ENCODE data around the gene NEDD4. TPM values are rescaled to one million over a fixed set of nuclear protein-coding genes. Genes with fewer than 3 reads are reported as not detected.

Gene NEDD4
- total and polyA plus RNA-seq, 10 of the 15 experiments (the other 5 are each of a cell fraction or from before 2014, with no cell fraction given), result 1.3 to 7.7 (median 4.4) TPM

GRCh38 chr15:55859681-55860080 is 133.7 kb downstream of the NEDD4 start (continued):
- TF ChIP-seq FOXM1 (IDR thresholded peaks at IDR 0.05; ENCODE audit: low read depth, low read length), result no peak

DNA sequence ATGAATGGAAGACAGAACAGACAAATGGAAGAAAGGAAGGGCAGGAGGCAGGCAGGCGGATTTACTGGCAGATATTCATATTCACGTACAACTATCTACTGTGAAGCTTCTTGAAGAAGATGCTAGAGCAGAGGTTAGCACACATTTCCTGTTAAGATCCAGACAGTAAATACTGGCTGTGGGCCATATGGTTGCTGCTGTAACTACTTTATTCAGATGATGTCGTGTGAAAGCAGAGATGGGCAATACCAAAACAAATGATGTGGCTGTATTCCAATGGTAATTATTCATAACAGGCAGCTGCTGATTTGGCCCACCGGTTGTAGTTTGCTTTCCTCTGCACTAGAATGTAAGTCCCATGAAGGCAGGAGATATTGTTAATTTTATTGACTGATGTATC is 134.8 kb downstream of the NEDD4 start:
- intact Hi-C loops (cut with micrococcal nuclease; ENCODE audit: unreplicated experiment) (no loop called here), in situ Hi-C loops (cut with MboI) (no loop called here)
- Histone ChIP-seq H3K9ac (ENCODE audit: control insufficient read depth, insufficient read depth, low read length) (no peak overlapping the region), H3K27ac (ENCODE audit: control insufficient read depth, insufficient read depth) (no peak overlapping the region), H3K4me1 (ENCODE audit: control insufficient read depth, insufficient read depth, low read length) (no peaks in the 10 kb centered on the region), H3K27me3 (replicated peaks in 1 of 2; ENCODE audit: control insufficient read depth in 2 of 2, insufficient read depth in 2 of 2, low read length in 1 of 2) (no peaks in the 10 kb centered on the region), H3K36me3 (ENCODE audit: control insufficient read depth in 2 of 2, insufficient read depth in 2 of 2, low read length in 1 of 2) (peaks cover 0 to 4% of the 10 kb centered on the region in 2 experiments; a peak in 1 of 4 replicates), H2AFZ (ENCODE audit: control insufficient read depth, low read depth, low read length) (no peak overlapping the region), H3K4me3 (no peak overlapping the region), H3K79me2 (ENCODE audit: control insufficient read depth, insufficient read depth, low read length) (no peaks in the 10 kb centered on the region), H4K20me1 (ENCODE audit: control insufficient read depth, insufficient read depth) (no peaks in the 10 kb centered on the region), H3K4me2 (ENCODE audit: control insufficient read depth, insufficient read depth) (no peak overlapping the region), H3K9me3 (replicated peaks; ENCODE audit: control insufficient read depth, insufficient read depth, low read length) (no peaks in the 10 kb centered on the region)
- ChIA-PET SMC1A (ENCODE audit: uncharacterized antibody, unreplicated experiment) (no interaction called here), CTCF (no interaction called here), RAD21 (ENCODE audit: unreplicated experiment) (no interaction called here), POLR2A (no interaction called here)
- DNase-seq (ENCODE audit: low read depth, low spot score) (no peak), FAIRE-seq (no peak), ATAC-seq (no peak)
- TF ChIP-seq, protein P1, sequence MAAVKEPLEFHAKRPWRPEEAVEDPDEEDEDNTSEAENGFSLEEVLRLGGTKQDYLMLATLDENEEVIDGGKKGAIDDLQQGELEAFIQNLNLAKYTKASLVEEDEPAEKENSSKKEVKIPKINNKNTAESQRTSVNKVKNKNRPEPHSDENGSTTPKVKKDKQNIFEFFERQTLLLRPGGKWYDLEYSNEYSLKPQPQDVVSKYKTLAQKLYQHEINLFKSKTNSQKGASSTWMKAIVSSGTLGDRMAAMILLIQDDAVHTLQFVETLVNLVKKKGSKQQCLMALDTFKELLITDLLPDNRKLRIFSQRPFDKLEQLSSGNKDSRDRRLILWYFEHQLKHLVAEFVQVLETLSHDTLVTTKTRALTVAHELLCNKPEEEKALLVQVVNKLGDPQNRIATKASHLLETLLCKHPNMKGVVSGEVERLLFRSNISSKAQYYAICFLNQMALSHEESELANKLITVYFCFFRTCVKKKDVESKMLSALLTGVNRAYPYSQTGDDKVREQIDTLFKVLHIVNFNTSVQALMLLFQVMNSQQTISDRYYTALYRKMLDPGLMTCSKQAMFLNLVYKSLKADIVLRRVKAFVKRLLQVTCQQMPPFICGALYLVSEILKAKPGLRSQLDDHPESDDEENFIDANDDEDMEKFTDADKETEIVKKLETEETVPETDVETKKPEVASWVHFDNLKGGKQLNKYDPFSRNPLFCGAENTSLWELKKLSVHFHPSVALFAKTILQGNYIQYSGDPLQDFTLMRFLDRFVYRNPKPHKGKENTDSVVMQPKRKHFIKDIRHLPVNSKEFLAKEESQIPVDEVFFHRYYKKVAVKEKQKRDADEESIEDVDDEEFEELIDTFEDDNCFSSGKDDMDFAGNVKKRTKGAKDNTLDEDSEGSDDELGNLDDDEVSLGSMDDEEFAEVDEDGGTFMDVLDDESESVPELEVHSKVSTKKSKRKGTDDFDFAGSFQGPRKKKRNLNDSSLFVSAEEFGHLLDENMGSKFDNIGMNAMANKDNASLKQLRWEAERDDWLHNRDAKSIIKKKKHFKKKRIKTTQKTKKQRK (IDR thresholded peaks at IDR 0.05; ENCODE audit: low read depth, low read length), result no peak
- TF ChIP-seq HSF1 (IDR thresholded peaks at IDR 0.05; ENCODE audit: low read depth, low read length) (no peak), MXI1 (IDR thresholded peaks at IDR 0.05; ENCODE audit: low read depth, low read length) (no peak), PAX8 (IDR thresholded peaks at IDR 0.05) (no peak), STAT1 (conservative IDR thresholded peaks at IDR 0.05) (no peak), EP300 (IDR thresholded peaks at IDR 0.05; ENCODE audit: borderline replicate concordance in 1 of 2, control insufficient read depth in 1 of 2, low read depth in 2 of 2, low read length in 2 of 2) (no peak), MTA2 (IDR thresholded peaks at IDR 0.05; ENCODE audit: low read depth) (no peak), FOS (IDR thresholded peaks at IDR 0.05; ENCODE audit: borderline replicate concordance, extremely low read depth, insufficient read length) (no peak), HDGF (IDR thresholded peaks at IDR 0.05) (no peak), E2F4 (IDR thresholded peaks at IDR 0.05; ENCODE audit: low read depth, low read length) (no peak), ZZZ3 (IDR thresholded peaks at IDR 0.05; ENCODE audit: control insufficient read depth, insufficient read length, low read depth) (no peak), ASH2L (IDR thresholded peaks at IDR 0.05; ENCODE audit: borderline replicate concordance, low read depth) (no peak), ATF7 (IDR thresholded peaks at IDR 0.05; ENCODE audit: low read depth) (no peak), HDAC2 (IDR thresholded peaks at IDR 0.05) (no peak), ZBTB33 (IDR thresholded peaks at IDR 0.05) (no peak)
- no TSS peak for BruUV-seq (replicated peaks)
- WGBS (ENCODE audit: insufficient coverage, insufficient replicate concordance, low lambda C conversion rate, missing lambda C conversion rate), result 100% methylated on average over 4 of the region's 4 CpGs

All from GM12878 (cell line).